Stimulated activated naive B cell treated with anti-CD40 and anti-IgM and Interleukin-4, amounts not matched to agents 10 μg/mL and 1 μg/mL and 100 μg/mL, for 72 hours (primary cell): ENCODE data around the gene GRIN2A.

Experiments used
- ATAC-seq, 2 donors: fragments of 150-1000 bp; cut with Tn5 transposase; replicated peaks; 2 replicates each; pipeline ENCODE4 v1.10.0; 2021; ENCODE audit warnings: moderate library complexity in 1 of 2
- DNase-seq: peaks from one replicate; pipeline ENCODE4 v3.0.0; 2021
- H3K27ac Mint-ChIP-seq: one replicate; pipeline ENCODE4 v1.8.0; 2022; ENCODE audit warnings: mild to moderate bottlenecking, mixed read lengths
- H3K27me3 Mint-ChIP-seq, 2 donors: one replicate each; pipeline ENCODE4 v1.8.0; 2022; ENCODE audit warnings: mixed read lengths in 2 of 2
- H3K36me3 Mint-ChIP-seq, 2 donors: one replicate each; pipeline ENCODE4 v1.8.0; 2022; ENCODE audit warnings: mixed read lengths in 2 of 2, mild to moderate bottlenecking in 1 of 2
- H3K4me1 Mint-ChIP-seq, 2 donors: one replicate each; pipeline ENCODE4 v1.8.0; 2022; ENCODE audit warnings: mixed read lengths in 2 of 2, mild to moderate bottlenecking in 1 of 2
- H3K4me3 Mint-ChIP-seq, 2 donors: one replicate each; pipeline ENCODE4 v1.8.0; 2022; ENCODE audit warnings: mild to moderate bottlenecking in 2 of 2, mixed read lengths in 2 of 2, moderate library complexity in 1 of 2
- H3K9me3 Mint-ChIP-seq, 2 donors: one replicate each; pipeline ENCODE4 v1.8.0; 2022; ENCODE audit warnings: mixed read lengths in 2 of 2, mild to moderate bottlenecking in 1 of 2

Gene GRIN2A

DNA sequence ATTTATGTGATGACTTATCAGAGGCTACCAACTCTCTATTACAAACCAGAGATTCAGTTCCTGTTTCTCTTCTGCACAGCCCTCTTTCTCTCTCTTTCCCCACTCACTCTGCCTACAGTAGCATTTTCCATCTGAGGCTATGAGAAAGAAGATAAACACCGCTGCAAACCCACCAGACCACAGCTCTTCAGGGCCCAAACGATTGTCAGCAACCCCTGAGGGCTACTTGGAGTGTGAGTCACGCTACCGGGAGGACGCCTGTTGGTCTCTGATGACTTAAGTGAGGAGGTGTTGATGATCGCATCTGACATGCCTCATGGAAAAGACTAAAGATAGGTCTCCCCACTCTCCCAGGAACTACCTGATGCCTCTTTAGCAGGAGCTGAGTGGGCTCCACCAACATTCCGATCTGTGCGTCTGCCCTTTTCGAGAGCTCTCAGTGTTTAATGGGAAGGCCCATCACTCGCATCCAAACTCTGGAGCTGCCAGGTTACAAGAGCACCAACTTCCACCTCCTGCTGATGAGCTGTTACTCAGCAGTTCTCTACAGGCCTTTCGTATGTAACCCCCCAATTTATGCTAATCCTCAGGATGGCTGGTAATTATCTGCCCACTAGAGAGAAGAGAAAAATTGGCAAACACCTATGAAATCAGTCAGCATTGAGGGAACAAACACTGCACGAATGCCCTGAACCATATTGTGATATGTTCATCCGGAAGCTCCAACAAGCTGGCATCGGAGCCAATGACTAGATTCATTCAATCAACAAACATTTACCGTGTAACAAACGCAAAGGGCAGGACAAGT, 9.2 kb downstream of the GRIN2A start:
- Mint-ChIP-seq H3K4me3 (no peak overlapping the region), H3K27ac (no peak overlapping the region), H3K27me3 (peaks cover 19 to 36% of the 10 kb centered on the region in 2 donors), H3K36me3 (peaks cover 0 to 4% of the 10 kb centered on the region in 2 donors), H3K9me3 (peaks cover 0 to 3% of the 10 kb centered on the region in 2 donors), H3K4me1 (peaks cover 10 to 13% of the 10 kb centered on the region in 2 donors)
- ATAC-seq (peak; percentile 96), DNase-seq (peak; percentile 37)

DNA sequence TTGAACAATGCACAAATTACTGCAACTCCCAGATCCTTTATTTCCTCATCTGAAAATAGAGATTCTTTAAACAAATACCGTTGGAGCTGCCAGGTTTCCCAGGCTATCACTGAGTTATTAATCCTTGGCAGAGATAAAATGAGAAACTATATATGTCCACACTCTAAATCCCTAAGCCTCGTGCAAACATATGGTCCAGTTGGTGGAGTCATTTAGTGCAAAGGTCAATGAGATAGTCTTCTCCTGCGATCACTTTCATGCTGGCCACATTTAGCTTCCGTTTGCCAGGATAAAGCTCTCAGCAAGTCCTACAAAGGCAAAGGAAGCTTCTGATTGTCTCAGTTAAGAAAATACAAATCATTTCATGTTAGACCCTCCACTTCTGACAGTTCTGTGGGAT, 11.0 kb downstream of the GRIN2A start:
- Mint-ChIP-seq H3K9me3 (peaks cover 0 to 3% of the 10 kb centered on the region in 2 donors), H3K4me3 (no peak overlapping the region), H3K36me3 (peaks cover 0 to 4% of the 10 kb centered on the region in 2 donors), H3K27me3 (peaks cover 19 to 30% of the 10 kb centered on the region in 2 donors), H3K27ac (no peak overlapping the region), H3K4me1 (peaks cover 12 to 13% of the 10 kb centered on the region in 2 donors)
- no peak for DNase-seq
- no peak for ATAC-seq

DNA sequence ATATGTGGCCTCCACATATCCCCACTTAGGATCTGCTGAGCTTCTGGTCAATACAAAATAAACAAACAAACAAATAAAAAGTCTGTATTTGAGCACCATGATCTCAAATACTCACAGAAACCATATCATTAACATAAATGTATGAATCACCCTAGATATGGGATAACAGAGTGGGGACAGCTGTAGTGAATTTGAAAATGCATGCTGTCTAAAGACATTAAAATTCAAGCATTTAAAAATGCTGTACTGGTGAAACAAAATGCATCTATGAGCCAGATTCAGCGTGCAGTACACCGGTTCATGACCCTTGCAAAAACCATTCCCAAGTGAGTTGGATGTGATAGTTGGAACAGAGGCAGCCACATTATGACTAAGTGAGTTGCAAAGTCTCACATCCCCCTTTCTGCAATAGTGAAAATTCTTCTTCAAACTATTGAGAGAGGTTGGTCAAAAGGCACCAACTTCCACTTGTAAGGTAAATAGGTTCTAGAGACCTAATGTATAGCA, 12.3 kb downstream of the GRIN2A start:
- Mint-ChIP-seq H3K27ac (no peak overlapping the region), H3K4me3 (no peak overlapping the region), H3K36me3 (peaks cover 0 to 4% of the 10 kb centered on the region in 2 donors), H3K9me3 (peaks cover 0 to 3% of the 10 kb centered on the region in 2 donors), H3K27me3 (peaks cover 29 to 35% of the 10 kb centered on the region in 2 donors), H3K4me1 (peaks cover 12 to 13% of the 10 kb centered on the region in 2 donors)
- peak in 1 of 2 donors; percentile 37 for ATAC-seq
- DNase-seq = no peak

DNA sequence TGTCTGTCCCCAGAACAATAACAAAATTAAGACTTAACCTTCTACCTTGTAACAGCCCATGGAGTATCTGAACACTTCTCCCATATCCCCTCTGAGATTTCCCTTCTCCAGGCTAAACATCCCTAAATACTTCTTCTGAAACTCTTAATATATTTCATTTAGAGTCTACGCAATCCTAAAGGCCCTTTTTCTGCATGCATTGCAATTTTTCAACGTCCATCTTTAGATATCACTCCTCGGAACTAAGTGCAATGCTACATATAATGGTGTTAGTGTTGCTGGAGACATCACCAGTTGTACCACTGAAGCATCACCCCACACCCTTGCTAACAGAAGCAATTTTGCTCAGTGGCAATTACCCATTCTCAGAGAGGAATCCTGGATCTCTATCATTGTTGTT, 13.2 kb downstream of the GRIN2A start:
- no peak overlapping the region for H3K4me3 Mint-ChIP-seq
- peaks cover 32 to 35% of the 10 kb centered on the region in 2 donors for H3K27me3 Mint-ChIP-seq
- H3K9me3 Mint-ChIP-seq = peaks cover 0 to 3% of the 10 kb centered on the region in 2 donors
- ATAC-seq (no peak), DNase-seq (no peak)
- H3K27ac Mint-ChIP-seq = no peak overlapping the region
- peaks cover 0 to 4% of the 10 kb centered on the region in 2 donors for H3K36me3 Mint-ChIP-seq
- H3K4me1 Mint-ChIP-seq = peaks cover 12 to 13% of the 10 kb centered on the region in 2 donors

DNA sequence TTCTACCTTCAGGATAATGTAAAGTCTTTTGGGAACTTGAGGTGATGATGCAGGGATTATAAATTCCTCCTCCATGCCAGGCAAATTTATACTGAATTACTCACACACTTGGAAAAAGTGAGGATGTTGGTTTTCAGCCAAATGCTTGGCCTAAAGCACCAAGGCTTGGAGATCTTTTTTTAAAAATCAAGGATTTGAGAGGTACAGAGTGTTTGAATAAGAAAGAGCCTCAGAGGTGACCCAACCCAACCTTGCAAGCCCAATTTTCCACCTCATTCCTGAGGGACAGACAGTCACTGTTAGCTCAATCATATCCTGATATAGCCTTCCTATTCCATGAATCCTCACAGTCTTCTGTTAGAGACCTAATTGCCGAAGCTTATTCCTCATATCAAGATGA, 14.0 kb downstream of the GRIN2A start:
- peaks cover 11 to 12% of the 10 kb centered on the region in 2 donors for H3K4me1 Mint-ChIP-seq
- no peak overlapping the region for H3K4me3 Mint-ChIP-seq
- ATAC-seq (no peak), DNase-seq (no peak)
- peaks cover 0 to 3% of the 10 kb centered on the region in 2 donors for H3K9me3 Mint-ChIP-seq
- H3K36me3 Mint-ChIP-seq = peaks cover 0 to 4% of the 10 kb centered on the region in 2 donors
- no peak overlapping the region for H3K27ac Mint-ChIP-seq
- peaks cover 38 to 40% of the 10 kb centered on the region in 2 donors for H3K27me3 Mint-ChIP-seq

DNA sequence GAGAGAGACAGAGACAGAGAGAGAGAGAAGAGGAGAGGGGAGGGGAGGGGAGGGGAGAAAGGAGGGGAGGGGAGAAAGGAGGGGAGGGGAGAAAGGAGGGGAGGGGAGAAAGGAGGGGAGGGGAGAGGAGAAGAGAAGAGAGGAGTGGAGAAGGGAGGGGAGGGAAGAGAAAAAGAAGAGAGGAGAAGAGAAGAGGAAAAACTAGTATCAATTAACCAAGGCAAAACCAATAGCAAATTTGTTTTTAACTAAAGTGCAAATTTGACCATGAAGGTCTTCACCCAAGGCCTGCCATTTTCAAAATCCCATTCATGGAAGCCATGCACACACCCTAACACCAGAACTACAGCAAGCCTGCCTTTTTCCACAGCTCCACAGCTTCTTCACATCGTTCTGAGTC, 16.6 kb downstream of the GRIN2A start:
- Mint-ChIP-seq H3K4me1 (peaks cover 0 to 2% of the 10 kb centered on the region in 2 donors), H3K4me3 (no peak overlapping the region), H3K27me3 (peaks cover 54 to 59% of the 10 kb centered on the region in 2 donors), H3K36me3 (peaks cover 0 to 4% of the 10 kb centered on the region in 2 donors), H3K9me3 (peaks cover 0 to 3% of the 10 kb centered on the region in 2 donors), H3K27ac (no peak overlapping the region)
- ATAC-seq (no peak), DNase-seq (no peak)

DNA sequence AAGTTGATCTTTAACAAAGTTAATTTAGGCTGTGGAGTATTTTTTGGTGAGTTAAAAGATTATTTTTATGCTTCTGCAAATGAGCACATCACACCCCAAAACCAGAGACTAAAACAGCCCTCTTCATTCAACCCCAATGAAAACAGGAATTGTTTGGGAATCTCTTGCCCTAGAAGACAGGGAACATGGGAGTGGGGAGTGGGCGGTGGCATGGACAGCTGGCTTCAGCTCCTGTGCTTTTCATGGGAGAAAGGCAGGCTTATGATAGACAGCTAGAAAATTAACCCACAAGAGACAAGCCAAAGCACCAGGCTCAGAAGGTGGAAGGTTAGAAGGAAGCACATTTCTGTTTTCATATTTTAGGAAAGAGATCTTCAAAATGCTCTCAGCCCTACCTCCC, 19.2 kb downstream of the GRIN2A start:
- Mint-ChIP-seq H3K4me1 (peaks cover 0 to 2% of the 10 kb centered on the region in 2 donors), H3K36me3 (no peaks in the 10 kb centered on the region), H3K27me3 (peaks cover 54 to 66% of the 10 kb centered on the region in 2 donors), H3K27ac (no peak overlapping the region), H3K9me3 (no peaks in the 10 kb centered on the region), H3K4me3 (no peak overlapping the region)
- ATAC-seq = no peak
- DNase-seq = no peak

DNA sequence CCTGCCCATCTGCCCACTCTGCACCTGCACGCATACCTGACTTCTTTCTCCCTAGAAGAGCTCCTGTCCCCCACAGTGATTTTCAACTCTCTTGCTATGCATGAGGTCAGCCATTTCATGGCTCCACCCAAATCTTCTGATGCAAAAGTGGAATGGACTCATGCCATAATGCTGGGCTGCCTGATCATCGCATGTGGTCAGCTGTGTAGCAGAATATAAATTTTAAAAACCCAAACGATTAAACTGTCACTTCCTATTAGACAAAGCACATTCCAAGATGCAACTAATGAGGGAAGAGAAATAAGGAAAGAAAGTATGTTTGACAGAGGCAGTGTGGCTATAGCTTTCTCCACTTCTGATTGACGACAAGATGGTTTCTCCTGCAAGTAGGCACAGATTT, 26.1 kb downstream of the GRIN2A start:
- peaks cover 0 to 1% of the 10 kb centered on the region in 2 donors for H3K36me3 Mint-ChIP-seq
- no peaks in the 10 kb centered on the region for H3K4me1 Mint-ChIP-seq
- no peak for DNase-seq
- no peak for ATAC-seq
- H3K4me3 Mint-ChIP-seq = no peak overlapping the region
- no peak overlapping the region for H3K27ac Mint-ChIP-seq
- H3K27me3 Mint-ChIP-seq = peaks cover 53 to 66% of the 10 kb centered on the region in 2 donors
- peaks cover 4 to 8% of the 10 kb centered on the region in 2 donors for H3K9me3 Mint-ChIP-seq

DNA sequence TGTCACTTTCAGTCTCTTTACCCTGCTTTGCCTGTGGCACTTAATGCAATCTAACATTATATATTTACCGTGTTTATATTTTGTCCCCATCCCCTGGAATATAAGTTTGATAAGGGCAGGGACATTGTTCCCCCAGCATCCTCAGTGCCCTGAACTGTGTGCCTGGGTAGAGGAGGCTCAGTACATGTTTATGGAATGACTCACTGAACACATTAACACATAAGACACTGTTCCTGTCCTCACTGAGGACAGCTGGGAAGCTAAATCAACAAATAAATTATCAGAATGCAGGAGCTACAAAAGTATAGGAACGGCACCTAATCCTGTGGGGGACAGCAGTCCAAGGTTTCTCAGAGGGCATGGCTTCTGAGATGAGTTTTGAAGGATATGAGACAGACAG, 27.8 kb downstream of the GRIN2A start:
- peaks cover 55 to 56% of the 10 kb centered on the region in 2 donors for H3K27me3 Mint-ChIP-seq
- peaks cover 4 to 8% of the 10 kb centered on the region in 2 donors for H3K9me3 Mint-ChIP-seq
- no peak overlapping the region for H3K27ac Mint-ChIP-seq
- no peak for ATAC-seq
- H3K4me3 Mint-ChIP-seq = no peak overlapping the region
- peaks cover 0 to 1% of the 10 kb centered on the region in 2 donors for H3K36me3 Mint-ChIP-seq
- no peak for DNase-seq
- H3K4me1 Mint-ChIP-seq = peaks cover 0 to 5% of the 10 kb centered on the region in 2 donors

DNA sequence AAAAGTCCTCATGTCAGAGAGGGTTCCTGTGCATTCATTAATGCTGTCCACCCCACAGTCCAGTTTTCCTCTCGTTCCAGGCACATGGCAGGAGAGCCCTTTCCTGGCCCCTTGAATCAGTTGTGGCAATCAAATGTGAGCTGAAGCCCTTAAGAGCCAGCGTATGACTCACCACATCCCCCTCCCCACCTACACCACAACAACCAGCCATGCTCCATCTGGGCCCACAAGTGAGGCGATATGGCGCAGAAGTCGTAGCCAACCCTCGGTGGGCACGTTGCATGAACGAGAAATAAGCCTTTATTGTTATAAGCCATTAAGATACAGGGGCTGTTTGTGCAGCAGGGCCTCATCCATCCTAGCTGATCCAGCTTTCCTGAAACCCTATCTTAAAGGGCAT, 28.2 kb downstream of the GRIN2A start:
- ATAC-seq (no peak), DNase-seq (no peak)
- Mint-ChIP-seq H3K36me3 (peaks cover 0 to 1% of the 10 kb centered on the region in 2 donors), H3K27ac (no peak overlapping the region), H3K27me3 (peaks cover 53 to 54% of the 10 kb centered on the region in 2 donors), H3K4me1 (peaks cover 0 to 5% of the 10 kb centered on the region in 2 donors), H3K9me3 (peaks cover 4 to 8% of the 10 kb centered on the region in 2 donors), H3K4me3 (no peak overlapping the region)

DNA sequence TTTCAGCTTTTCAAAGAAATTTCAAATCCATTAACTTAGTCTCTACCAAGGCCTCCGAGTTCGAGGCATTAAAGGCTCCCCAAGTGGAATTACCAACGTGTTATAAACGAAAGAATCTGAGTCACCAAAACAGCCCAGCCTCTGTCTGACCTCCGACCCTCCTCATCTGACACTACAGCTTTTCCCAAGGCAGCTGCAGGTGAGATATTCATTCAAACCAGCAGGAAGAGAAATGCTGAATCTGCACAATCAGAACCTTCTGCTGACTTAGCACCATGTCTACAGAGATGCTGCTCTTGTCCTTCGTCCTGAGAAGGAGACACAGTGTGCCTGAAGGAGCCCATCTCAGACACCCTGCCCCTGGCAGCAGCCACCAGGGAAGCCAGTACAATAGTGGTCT, 30.5 kb downstream of the GRIN2A start:
- ATAC-seq (no peak), DNase-seq (no peak)
- H3K4me3 Mint-ChIP-seq = no peak overlapping the region
- H3K4me1 Mint-ChIP-seq = peaks cover 0 to 5% of the 10 kb centered on the region in 2 donors
- H3K36me3 Mint-ChIP-seq = no peaks in the 10 kb centered on the region
- peaks cover 49 to 63% of the 10 kb centered on the region in 2 donors for H3K27me3 Mint-ChIP-seq
- H3K9me3 Mint-ChIP-seq = peaks cover 0 to 5% of the 10 kb centered on the region in 2 donors
- no peak overlapping the region for H3K27ac Mint-ChIP-seq

DNA sequence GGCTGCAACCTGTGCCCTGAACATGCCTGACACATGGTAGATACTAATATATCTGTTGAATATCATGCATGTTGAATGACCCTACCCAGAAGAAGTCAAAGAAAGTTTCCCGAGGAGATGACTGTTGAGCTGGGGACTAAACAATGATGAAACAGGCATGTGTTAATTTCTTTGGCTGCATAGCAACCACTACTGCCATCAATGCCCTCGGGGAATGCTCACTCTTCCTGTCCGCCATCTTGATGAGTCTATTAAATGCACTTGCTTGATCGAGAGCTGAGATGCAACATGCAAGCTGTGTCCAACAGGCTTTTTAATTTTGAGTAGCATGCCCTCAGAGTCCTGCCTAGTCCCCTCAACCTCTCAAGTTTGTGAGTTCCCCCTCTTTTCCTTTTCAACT, 31.3 kb downstream of the GRIN2A start:
- no peak for DNase-seq
- peaks cover 0 to 4% of the 10 kb centered on the region in 2 donors for H3K9me3 Mint-ChIP-seq
- H3K4me1 Mint-ChIP-seq = peaks cover 0 to 5% of the 10 kb centered on the region in 2 donors
- peaks cover 44 to 55% of the 10 kb centered on the region in 2 donors for H3K27me3 Mint-ChIP-seq
- H3K27ac Mint-ChIP-seq = no peak overlapping the region
- no peaks in the 10 kb centered on the region for H3K36me3 Mint-ChIP-seq
- ATAC-seq = no peak
- H3K4me3 Mint-ChIP-seq = no peak overlapping the region

DNA sequence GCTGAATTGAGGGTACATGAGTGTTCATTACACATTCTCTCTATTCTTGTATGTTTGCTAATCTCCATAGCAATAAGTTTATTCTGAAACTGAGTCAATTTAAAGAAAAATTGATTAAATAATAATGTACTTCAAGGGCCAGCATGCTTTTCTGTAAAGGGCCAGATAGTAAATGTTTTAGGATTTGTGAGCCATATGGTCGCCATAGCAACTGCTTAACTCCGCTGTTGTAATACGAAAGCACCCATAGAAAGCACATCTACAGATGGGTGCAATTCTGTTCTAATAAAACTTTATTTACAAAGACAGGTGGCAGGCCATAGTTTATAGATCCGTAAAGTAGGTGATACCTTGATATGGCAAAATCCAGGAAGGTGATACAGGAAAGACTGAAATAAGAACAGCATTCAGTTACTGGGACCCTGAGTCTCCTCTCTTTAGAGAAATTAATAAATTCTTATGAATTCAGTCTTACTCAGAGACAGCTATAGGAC, 36.6 kb downstream of the GRIN2A start:
- ATAC-seq (no peak), DNase-seq (no peak)
- H3K27ac Mint-ChIP-seq = no peak overlapping the region
- H3K27me3 Mint-ChIP-seq = peaks cover 23 to 35% of the 10 kb centered on the region in 2 donors
- no peaks in the 10 kb centered on the region for H3K9me3 Mint-ChIP-seq
- H3K36me3 Mint-ChIP-seq = no peaks in the 10 kb centered on the region
- no peak overlapping the region for H3K4me3 Mint-ChIP-seq
- peaks cover 0 to 7% of the 10 kb centered on the region in 2 donors for H3K4me1 Mint-ChIP-seq

DNA sequence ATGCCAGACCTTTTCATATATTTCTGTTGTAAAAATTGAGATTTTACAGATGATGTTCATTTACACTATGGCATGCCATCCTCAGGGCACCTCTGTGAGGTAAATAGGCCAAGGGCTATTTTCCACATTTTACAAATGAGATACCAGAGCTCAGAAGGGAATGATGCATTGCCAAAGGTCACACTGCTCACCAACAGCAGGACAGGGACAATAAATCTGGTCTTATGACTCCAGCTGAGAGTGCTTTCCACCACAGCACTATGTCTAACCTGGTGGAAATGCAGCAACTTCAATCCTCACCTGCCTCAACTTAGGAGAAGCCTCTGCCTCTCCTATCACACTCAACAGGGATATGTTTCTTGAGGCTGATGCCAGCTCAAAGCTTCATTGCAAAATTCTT, 40.6 kb downstream of the GRIN2A start:
- DNase-seq (no peak), ATAC-seq (peak in 1 of 2 donors; percentile 2)
- H3K36me3 Mint-ChIP-seq = no peaks in the 10 kb centered on the region
- no peaks in the 10 kb centered on the region for H3K9me3 Mint-ChIP-seq
- peaks cover 0 to 24% of the 10 kb centered on the region in 2 donors for H3K27me3 Mint-ChIP-seq
- H3K27ac Mint-ChIP-seq = no peak overlapping the region
- H3K4me3 Mint-ChIP-seq = no peak overlapping the region
- peaks cover 0 to 4% of the 10 kb centered on the region in 2 donors for H3K4me1 Mint-ChIP-seq

DNA sequence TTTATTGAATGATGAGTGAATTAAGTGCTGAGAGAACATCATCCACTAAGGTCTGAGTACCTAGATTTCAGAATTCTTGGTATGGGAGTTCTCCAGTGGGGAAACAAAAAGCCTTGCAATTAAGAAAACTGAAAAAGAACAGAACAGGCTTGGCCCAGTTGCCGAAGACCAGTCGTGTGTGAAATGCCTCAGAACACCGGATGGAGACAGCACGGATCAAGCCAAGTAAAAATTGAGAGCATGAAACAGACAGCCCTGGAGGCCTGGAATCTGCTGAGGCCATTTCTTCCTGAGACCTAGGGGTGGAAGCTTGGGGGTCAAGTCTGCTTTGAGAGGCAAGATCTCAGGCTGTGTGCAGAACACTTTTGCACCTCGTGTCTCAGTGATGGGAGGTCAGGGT, 43.3 kb downstream of the GRIN2A start:
- DNase-seq (no peak), ATAC-seq (no peak)
- Mint-ChIP-seq H3K27me3 (peaks cover 0 to 13% of the 10 kb centered on the region in 2 donors), H3K9me3 (no peaks in the 10 kb centered on the region), H3K4me3 (no peak overlapping the region), H3K27ac (no peak overlapping the region), H3K4me1 (peaks cover 0 to 4% of the 10 kb centered on the region in 2 donors), H3K36me3 (no peaks in the 10 kb centered on the region)
